GM19467 (cell line): ENCODE data around the gene CALR.
"Not testable (repeated sequence)": the region's sequence is repeated elsewhere in the genome, so short reads cannot be mapped to it uniquely, and the experiment has no call there.

ENCODE experiments used
- ATAC-seq: cut with Tn5 transposase; IDR thresholded peaks from one replicate; pipeline ENCODE4 v1.9.1; 2021; ENCODE audit warnings: mild to moderate bottlenecking, moderate library complexity; ENCODE audit not compliant: unreplicated experiment

Gene CALR

DNA sequence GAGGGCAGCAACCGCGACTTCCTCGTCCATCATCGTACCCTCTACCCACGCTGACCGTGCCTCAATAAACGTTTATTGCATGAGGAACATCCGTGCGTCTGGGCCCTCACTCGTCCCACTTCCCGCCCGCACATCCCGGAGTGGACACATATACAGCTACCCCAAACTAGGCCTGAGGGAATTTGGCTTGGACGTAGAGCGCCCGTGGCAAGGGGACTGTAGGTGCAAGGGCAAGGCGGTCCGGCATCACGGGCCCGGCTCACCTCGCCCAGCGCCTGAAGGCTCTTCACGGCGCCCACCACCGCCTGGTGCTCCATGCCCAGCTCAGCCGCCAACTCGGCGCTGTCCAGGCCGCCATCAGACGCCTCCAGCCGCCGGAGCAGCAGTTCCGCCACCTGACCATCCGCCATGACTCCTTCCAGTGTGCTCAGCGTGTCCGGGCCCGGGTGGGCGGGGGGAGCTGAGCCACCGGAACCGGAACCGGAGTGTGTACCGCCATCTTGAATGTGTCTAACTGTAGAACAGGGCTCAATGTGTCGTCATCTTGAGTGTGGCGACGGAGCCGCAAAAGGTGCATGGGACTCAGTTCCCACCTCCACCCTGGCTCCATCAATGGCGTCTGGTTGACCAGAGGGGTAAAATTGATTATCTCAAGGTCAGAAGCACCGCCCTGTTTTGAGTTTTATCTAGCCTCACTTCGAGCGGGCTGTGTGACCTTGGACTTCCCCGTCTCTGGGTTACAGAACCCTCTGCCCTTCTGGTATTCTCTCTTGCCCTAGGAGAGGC, 4.9 kb upstream of the CALR start, which contains the start of gene FARSA:
Gene FARSA (minus strand): TSS at position 425 of the 786 bp plus-strand sequence. CDS start 15 bp downstream, at position 410.
- peak; percentile 45 for ATAC-seq

DNA sequence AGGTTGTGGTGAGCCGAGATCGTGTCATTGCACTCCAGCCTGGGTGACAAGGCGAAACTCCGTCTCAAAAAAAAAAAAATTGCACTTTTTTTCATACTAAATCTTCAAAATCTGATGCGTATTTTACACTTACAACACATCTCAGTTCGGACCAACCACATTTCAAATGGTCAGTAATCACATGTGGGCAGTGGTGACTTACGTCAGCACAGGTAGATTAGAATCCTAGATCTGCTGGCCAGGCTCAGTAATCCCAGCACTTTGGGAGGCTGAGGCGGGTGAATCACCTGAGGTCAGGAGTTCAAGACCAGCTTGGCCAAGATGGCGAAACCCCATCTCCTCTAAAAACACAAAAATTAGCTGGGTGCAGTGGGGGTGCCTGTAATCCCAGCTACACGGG, 3.3 kb upstream of the CALR start:
- no peak for ATAC-seq

DNA sequence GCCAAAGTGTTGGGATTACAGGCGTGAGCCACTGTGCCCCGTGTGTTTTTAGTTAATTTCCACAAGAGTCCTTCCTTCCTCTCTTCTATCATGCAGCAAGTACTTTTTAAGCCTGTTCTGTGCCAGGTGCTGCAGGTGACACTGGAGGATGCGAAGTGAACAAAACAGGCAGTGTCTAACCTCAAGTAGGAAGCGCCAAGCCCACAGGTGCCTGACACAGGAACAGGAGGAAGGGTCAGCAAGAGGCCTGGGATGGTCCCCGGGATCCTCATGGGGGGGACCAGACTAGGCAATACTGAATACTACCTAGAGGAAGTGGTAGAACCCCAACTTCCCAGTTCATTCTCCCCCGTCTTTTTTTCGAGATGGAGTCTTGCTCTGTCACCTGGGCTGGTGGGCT, 1.8 kb upstream of the CALR start:
- ATAC-seq, result no peak

DNA sequence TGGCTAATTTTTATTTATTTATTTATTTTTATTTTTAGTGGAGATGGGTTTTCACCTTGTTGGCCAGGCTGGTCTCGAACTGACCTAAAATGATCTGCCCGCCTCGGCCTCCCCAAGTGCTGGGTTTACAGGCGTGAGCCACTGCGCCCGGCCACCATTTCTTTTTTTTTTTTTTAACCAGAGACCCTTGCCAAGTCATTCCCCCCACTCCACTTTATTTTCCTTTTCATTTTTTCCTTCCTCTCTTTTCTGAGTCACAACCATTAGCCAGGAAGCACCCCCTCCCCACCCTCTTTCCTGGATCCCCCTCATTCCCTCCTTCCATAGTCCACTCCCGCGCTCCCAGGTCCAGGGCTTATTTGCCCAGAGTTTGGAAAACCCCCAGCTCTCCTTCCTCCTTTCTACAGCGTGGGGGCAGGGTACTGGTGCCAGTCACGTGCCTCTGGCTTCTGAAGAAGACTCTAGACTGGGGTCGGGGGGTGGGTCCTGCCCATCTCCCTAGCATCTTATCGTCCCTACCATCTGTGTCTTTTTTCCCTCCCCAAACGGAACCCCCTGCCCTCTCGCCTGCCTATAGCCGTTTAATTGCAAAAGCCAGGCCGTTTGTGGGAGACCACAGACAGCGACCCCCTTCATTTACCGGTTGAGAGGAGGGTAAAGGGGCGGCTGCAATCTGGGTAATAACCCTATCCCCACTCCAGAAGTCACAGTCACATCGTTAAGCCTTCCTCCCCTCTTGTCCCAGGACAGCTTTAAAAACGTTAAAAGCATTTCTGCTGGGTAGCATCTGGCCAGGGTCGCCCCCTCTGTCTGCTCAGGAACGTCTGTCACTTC, 1.1 kb upstream of the CALR start:
- no peak for ATAC-seq

DNA sequence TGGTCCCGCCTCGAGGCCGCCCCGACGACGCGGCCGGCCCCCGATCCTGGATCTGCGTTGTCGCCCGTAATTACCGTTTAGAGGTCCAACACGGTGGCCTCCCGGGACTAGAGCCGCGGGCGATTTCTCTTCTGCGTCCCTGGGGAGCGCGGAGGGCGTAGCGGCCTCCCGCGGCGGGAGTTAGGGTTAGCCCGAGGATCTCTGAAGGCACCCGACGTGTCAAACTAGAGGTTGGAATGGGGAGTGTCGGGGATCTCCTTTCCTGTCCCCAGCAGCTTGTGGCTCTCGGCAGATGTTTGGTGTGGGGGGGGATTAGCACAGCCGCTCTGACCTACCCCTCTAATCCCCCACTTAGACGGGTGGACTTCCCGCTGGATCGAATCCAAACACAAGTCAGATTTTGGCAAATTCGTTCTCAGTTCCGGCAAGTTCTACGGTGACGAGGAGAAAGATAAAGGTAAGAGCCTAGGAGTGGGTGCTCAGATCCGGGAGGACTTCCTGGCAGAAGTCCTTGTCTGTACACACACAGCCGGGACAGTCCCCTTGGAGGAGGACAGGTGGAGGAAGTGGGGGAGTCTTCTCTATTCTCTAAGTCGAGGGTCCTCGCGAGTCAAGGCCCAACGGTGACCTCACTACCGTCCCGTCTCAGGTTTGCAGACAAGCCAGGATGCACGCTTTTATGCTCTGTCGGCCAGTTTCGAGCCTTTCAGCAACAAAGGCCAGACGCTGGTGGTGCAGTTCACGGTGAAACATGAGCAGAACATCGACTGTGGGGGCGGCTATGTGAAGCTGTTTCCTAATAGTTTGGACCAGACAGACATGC, 581 bp downstream of the CALR start:
- ATAC-seq, result peak; percentile 9

DNA sequence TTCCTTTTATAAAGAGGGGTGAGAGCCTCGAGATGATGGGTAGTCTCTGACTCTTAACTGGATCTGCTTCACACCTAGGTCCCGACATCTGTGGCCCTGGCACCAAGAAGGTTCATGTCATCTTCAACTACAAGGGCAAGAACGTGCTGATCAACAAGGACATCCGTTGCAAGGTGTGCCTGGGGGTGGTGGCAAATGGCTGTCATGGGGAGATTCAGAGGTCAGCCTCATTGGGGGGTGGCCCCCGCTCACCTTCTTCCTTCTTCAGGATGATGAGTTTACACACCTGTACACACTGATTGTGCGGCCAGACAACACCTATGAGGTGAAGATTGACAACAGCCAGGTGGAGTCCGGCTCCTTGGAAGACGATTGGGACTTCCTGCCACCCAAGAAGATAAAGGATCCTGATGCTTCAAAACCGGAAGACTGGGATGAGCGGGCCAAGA, 1.6 kb downstream of the CALR start:
- ATAC-seq, result no peak

DNA sequence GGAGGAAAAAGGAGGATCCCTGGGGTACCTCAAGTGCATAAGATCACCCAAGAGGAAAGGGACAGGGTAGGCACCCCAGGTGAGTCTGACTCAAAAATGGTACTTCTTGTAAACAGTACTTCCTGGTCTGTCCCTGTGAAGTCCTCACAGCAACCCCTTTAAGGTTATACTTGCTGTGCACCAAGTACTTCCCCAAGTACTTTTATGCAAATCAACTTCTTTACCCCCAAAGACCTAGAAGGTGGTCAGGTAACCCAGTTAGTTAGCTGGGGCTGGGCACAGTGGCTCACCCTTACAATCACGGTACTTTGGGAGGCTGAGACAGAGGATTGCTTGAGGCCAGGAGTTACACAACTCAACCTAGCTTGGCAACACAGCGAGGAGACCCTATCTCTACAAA, 2.5 kb downstream of the CALR start:
- ATAC-seq, result no peak

DNA sequence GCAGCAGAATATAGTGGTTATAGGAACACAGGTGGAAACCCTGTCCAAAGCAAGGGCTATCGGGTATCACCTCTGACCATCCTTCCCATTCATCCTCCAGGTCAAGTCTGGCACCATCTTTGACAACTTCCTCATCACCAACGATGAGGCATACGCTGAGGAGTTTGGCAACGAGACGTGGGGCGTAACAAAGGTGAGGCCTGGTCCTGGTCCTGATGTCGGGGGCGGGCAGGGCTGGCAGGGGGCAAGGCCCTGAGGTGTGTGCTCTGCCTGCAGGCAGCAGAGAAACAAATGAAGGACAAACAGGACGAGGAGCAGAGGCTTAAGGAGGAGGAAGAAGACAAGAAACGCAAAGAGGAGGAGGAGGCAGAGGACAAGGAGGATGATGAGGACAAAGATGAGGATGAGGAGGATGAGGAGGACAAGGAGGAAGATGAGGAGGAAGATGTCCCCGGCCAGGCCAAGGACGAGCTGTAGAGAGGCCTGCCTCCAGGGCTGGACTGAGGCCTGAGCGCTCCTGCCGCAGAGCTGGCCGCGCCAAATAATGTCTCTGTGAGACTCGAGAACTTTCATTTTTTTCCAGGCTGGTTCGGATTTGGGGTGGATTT, 5.1 kb downstream of the CALR start:
- no peak for ATAC-seq

DNA sequence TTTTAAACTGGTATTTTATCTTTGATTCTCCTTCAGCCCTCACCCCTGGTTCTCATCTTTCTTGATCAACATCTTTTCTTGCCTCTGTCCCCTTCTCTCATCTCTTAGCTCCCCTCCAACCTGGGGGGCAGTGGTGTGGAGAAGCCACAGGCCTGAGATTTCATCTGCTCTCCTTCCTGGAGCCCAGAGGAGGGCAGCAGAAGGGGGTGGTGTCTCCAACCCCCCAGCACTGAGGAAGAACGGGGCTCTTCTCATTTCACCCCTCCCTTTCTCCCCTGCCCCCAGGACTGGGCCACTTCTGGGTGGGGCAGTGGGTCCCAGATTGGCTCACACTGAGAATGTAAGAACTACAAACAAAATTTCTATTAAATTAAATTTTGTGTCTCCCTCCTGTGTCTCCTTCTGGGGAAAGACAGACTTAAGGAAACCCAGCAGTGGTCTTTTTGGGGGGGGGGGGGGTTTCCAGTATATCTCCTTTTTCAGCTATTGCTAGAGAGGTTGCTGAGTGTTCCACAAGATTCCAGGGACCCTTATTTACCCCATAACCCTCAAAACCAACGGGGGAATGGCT, 5.8 kb downstream of the CALR start:
- no peak for ATAC-seq

DNA sequence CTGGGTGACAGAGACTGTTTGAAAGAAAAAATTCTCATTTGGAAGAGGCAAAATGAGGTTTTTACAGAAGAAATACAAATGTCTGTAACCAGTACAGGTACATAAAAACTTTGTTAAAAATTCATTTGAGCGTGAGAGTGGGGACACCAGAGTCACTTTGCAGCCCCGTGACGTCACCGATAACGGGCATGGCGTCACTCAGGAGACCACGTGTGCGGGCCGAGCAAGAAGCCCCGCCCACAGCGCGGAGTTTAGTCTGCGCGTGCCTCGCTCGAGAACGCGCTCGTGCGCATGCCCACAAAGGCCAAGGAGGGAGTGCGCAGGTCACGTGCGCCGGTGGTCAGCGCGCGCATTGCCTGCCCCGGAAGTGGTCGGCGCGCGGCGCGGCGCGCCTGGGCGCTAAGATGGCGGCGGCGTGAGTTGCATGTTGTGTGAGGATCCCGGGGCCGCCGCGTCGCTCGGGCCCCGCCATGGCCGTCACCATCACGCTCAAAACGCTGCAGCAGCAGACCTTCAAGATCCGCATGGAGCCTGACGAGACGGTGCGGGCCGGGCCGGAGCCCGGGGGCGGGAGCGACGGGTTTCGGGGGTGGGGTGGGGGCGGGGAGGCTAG, 7.2 kb downstream of the CALR start, which contains the start of gene RAD23A:
Gene RAD23A (plus strand): TSS at position 384 of the 613 bp plus-strand sequence. CDS start 87 bp downstream, at position 471.
- peak; percentile 60 for ATAC-seq

DNA sequence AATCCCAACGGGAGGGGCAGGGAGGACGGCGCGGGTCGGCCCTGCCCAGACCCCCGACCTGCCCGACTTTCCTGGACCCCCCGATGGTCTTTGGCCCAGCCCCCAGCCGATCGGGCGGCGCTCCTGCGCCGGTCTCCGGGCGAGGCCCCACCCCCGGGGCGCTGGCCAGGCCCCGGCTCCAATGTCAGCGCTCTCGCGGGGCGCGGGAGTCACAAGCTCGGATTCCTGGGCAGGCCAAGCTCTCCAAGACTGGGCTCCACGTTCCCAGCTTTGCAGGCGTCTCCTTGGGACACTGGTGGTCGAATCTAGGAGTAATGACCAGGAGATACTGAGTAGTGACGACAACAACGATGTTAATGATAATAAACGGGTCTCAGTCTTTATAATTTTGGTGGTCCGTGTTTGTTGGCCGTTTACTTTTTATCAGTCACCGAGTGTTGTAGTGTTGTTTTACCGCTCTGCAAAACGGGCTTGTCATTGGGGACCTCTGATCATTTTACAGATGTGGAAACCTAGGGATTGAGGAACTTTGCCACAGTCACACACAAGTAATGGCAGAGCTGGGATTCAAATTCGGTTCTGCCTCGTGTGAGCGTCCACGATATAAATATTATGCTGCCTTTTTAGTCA, 7.8 kb downstream of the CALR start:
- ATAC-seq, result peak; percentile 17

DNA sequence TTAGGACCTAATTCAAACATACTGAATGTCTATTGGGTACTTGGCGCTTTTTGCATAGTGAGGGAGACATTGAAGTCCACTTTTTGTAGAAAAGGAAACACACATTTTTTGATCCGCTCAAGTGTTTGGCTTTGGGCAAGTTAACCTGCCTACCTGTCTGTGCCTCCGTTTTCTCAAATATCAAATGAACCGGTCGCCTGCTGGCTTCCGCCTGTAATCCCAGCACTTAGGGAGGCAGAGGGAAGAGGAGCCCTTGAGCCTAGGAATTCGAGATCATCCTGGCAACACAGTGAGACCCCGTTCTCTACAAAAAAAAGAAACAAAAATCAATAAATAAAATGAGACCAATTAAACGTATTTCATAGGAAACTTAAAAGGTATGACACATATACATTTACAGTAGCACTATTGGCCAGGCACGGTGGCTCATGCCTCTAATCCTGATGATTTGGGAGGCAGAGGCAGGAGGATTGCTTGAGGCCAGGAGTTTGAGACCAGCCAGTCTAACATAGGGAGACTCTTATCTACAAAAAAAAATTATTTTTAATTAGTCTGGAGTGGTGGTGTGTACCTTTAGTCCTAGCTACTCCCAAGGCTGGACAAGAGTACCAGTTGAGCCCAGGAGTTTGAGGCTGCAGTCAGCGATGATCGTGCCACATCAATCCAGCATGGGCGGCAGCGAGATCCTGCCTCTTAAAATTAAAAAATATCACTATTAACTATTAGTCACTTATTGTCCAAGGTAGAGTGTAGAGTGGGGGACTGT, 8.5 kb downstream of the CALR start:
- no peak for ATAC-seq

DNA sequence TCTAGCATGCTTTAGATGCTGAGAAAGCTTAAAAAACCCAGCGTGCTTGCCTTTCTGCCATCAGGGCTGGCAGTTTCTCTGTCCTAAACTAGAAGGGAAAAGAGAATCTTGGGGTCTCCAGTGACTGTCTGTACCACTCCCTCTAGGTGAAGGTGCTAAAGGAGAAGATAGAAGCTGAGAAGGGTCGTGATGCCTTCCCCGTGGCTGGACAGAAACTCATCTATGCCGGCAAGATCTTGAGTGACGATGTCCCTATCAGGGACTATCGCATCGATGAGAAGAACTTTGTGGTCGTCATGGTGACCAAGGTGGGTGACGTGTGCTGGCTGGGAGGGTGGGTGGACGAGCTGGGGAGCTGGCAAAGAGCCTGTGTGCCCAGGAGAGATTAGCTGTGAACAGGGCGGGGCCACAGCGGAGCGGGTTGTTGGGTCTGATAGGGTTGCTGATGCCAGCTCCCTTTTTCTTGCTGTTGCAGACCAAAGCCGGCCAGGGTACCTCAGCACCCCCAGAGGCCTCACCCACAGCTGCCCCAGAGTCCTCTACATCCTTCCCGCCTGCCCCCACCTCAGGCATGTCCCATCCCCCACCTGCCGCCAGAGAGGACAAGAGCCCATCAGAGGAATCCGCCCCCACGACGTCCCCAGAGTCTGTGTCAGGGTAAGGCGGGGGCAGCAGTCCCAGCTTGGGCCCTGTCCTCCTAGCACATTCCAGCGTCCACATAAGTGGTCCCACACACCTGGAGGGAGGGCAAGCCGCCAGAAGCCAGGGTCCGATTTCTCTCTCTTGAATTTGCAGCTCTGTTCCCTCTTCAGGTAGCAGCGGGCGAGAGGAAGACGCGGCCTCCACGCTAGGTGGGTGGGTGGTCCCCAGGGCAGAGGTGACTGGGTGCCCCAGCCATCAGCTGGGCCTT, 9.5 kb downstream of the CALR start:
- ATAC-seq, result no peak

DNA sequence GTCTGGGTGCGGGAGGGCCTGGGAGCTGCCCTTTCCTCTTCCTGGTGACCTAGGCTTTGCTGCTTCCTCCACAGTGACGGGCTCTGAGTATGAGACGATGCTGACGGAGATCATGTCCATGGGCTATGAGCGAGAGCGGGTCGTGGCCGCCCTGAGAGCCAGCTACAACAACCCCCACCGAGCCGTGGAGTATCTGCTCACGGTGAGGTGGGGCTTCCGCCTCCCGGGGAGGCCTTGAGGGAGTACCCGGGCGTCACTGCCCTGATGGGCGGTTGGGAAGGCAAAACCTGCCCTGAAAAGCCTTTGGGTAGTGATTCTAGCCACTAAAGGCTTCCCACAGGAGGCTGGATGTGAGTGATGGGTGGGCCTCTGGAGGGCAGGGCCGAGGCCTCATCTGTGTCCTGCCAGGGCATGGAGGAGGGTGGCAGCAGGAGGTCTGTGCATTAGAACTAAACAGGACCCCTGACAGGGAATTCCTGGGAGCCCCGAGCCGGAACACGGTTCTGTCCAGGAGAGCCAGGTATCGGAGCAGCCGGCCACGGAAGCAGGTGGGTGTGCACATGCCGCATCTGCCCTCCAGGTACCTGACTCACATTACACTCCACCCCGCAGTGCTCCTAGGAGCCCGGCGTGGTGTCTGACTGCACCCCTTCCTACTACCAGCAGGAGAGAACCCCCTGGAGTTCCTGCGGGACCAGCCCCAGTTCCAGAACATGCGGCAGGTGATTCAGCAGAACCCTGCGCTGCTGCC, 10.4 kb downstream of the CALR start:
- no peak for ATAC-seq

DNA sequence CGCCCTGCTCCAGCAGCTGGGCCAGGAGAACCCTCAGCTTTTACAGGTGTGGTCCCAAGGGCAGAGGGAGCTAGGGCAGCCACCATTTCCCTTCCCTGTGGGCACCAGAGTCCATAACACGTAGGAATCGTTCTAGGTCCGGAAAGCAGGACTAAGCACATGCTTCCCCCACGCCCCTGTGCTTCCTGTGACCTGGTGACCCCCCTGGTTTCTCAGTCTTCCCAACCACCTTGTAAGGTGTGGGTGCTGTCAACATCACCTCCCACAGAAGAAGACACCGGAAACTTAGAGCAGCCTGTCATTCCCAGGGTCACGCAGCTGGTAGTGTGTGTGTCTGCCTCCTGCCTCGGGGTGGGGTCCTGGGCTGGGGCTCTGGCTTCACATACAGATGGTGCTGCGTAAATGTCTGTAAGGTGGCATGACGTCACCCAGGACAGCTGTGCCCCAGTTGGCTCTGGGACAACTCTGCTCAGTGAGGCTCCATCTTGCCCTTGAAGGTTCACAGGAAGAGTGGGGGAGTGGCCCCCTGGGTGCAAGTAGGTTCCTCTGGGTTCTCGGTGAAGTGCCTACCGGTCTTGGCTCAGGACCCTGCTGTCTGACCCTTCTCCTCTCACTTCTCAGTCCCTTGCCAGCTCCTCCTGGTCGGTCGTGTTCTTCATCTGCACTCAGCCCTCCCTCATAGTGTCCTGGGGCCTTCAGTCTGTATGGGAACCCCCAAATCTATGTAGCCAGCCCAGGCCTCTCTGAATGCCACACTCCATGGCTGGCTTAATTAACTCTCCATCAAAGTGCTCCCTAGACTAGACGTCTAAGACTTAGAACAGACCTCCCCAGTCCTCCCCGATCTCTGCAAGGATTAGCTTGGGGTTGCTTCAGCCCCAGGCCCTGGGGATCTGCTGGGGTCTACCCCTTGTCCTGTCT, 11.2 kb downstream of the CALR start:
- no peak for ATAC-seq

DNA sequence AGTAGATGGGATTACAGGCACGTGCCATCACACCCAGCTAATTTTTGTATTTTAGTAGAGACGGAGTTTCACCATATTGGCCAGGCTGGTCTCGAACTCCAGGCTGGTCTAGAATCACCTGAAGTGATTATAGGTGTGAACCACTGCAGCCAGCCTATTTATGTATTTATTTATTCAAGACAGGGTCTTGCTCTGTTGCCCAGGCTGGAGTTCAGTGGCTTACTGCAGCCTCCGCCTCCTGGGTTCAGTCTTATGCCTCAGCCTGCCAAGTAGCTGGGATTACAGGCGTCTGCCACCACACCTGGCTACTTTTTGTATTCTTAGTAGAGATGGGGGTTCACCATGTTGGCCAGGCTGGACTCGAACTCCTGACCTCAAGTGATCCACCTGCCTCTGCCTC, 13.6 kb downstream of the CALR start:
- not testable (repeated sequence) for ATAC-seq
